Measurements from ENCODE around the gene NUP54. TPM values are rescaled to one million over a fixed set of nuclear protein-coding genes. Genes with fewer than 3 reads are reported as not detected.

The NUP54 gene
- total RNA-seq, 1 donor from 2014 or later = 44.2 TPM

- H3K4me1 Mint-ChIP-seq (ENCODE audit: unreplicated experiment) = peaks cover 13% of the 10 kb centered on the region
- H3K4me3 Mint-ChIP-seq (ENCODE audit: unreplicated experiment) = no peak overlapping the region
- DNase-seq (ENCODE audit: low spot score) = no peak
- no peaks in the 10 kb centered on the region for H3K9me3 Mint-ChIP-seq (ENCODE audit: unreplicated experiment)
- H3K27me3 Mint-ChIP-seq (ENCODE audit: unreplicated experiment) = peaks cover 2% of the 10 kb centered on the region
- H3K36me3 Mint-ChIP-seq (ENCODE audit: low read depth, unreplicated experiment) = peaks cover 12% of the 10 kb centered on the region
- H3K27ac Mint-ChIP-seq (ENCODE audit: unreplicated experiment) = no peak overlapping the region
- no peak for TF ChIP-seq CTCF (IDR thresholded peaks at IDR 0.05; ENCODE audit: unreplicated experiment)
Measured at GRCh38 chr4:76182463-76182862, 34.3 kb upstream of the NUP54 start.

GRCh38 chr4:76179398-76180318 is 31.5 kb upstream of the NUP54 start:
- H3K9me3 Mint-ChIP-seq (ENCODE audit: unreplicated experiment) = no peaks in the 10 kb centered on the region
- H3K27ac Mint-ChIP-seq (ENCODE audit: unreplicated experiment) = no peak overlapping the region
- peak; percentile 84 for DNase-seq (ENCODE audit: low spot score)
- H3K36me3 Mint-ChIP-seq (ENCODE audit: low read depth, unreplicated experiment) = peaks cover 16% of the 10 kb centered on the region
- peaks cover 7% of the 10 kb centered on the region for H3K4me1 Mint-ChIP-seq (ENCODE audit: unreplicated experiment)
- no peaks in the 10 kb centered on the region for H3K27me3 Mint-ChIP-seq (ENCODE audit: unreplicated experiment)
- peak; percentile 89 for TF ChIP-seq CTCF (IDR thresholded peaks at IDR 0.05; ENCODE audit: unreplicated experiment)
- H3K4me3 Mint-ChIP-seq (ENCODE audit: unreplicated experiment) = no peak overlapping the region

GRCh38 chr4:76178296-76178695 is 30.1 kb upstream of the NUP54 start:
- Mint-ChIP-seq H3K4me3 (ENCODE audit: unreplicated experiment) (no peak overlapping the region), H3K36me3 (ENCODE audit: low read depth, unreplicated experiment) (peaks cover 22% of the 10 kb centered on the region), H3K27ac (ENCODE audit: unreplicated experiment) (no peak overlapping the region), H3K27me3 (ENCODE audit: unreplicated experiment) (no peaks in the 10 kb centered on the region), H3K4me1 (ENCODE audit: unreplicated experiment) (peaks cover 7% of the 10 kb centered on the region), H3K9me3 (ENCODE audit: unreplicated experiment) (no peaks in the 10 kb centered on the region)
- DNase-seq (ENCODE audit: low spot score) = no peak
- no peak for TF ChIP-seq CTCF (IDR thresholded peaks at IDR 0.05; ENCODE audit: unreplicated experiment)

GRCh38 chr4:76177709-76178108 is 29.5 kb upstream of the NUP54 start:
- Mint-ChIP-seq H3K27ac (ENCODE audit: unreplicated experiment) (no peak overlapping the region), H3K4me1 (ENCODE audit: unreplicated experiment) (peaks cover 7% of the 10 kb centered on the region), H3K4me3 (ENCODE audit: unreplicated experiment) (no peak overlapping the region), H3K27me3 (ENCODE audit: unreplicated experiment) (no peaks in the 10 kb centered on the region), H3K9me3 (ENCODE audit: unreplicated experiment) (no peaks in the 10 kb centered on the region), H3K36me3 (ENCODE audit: low read depth, unreplicated experiment) (peaks cover 28% of the 10 kb centered on the region)
- no peak for DNase-seq (ENCODE audit: low spot score)
- TF ChIP-seq CTCF (IDR thresholded peaks at IDR 0.05; ENCODE audit: unreplicated experiment) = no peak

GRCh38 chr4:76175336-76175735 is 27.1 kb upstream of the NUP54 start:
- TF ChIP-seq CTCF (IDR thresholded peaks at IDR 0.05; ENCODE audit: unreplicated experiment) = no peak

More at GRCh38 chr4:76175336-76175735, 27.1 kb upstream of the NUP54 start:
- Mint-ChIP-seq H3K4me3 (ENCODE audit: unreplicated experiment) (no peak overlapping the region), H3K36me3 (ENCODE audit: low read depth, unreplicated experiment) (peaks cover 35% of the 10 kb centered on the region), H3K27me3 (ENCODE audit: unreplicated experiment) (no peaks in the 10 kb centered on the region), H3K9me3 (ENCODE audit: unreplicated experiment) (no peaks in the 10 kb centered on the region), H3K27ac (ENCODE audit: unreplicated experiment) (no peak overlapping the region), H3K4me1 (ENCODE audit: unreplicated experiment) (peaks cover 7% of the 10 kb centered on the region)
- no peak for DNase-seq (ENCODE audit: low spot score)
